Endothelial cell of umbilical vein (primary cell): ENCODE data around the gene ZNF273. TPM values are rescaled to one million over a fixed set of nuclear protein-coding genes. Genes with fewer than 3 reads are reported as not detected.

ENCODE experiments used
- BruUV-seq: library from RNA; stranded (reverse); fragments of 400-500 nt; replicated peaks from 2 replicates; lab custom pipeline; 2021; lab: Mats Ljungman, UMichigan
- CTCF ChIA-PET: fragments of 300-600, 350-600 bp; sonication (Branson Sonifier 250); formaldehyde crosslinking; loops from one replicate; lab custom pipeline; 2021; ENCODE audit warnings: antibody characterized with exemption, inconsistent platforms; lab: Charles Lee
- POLR2A ChIA-PET: fragments of 300-600, 350-600 bp; sonication (Branson Sonifier 250); formaldehyde crosslinking; loops from one replicate; lab custom pipeline; 2021; ENCODE audit warnings: antibody characterized with exemption, inconsistent platforms; lab: Charles Lee
- DNase-seq: peaks from one replicate; pipeline ENCODE4 v3.0.0-alpha.2; 2011; ENCODE audit warnings: low read depth, low spot score
- FAIRE-seq: peaks from 2 replicates; lab custom pipeline; 2011; peaks lifted over from hg19 to GRCh38; lab: Jason Lieb, UNC
- H2AFZ ChIP-seq: 2 replicates; pipeline ENCODE4 v1.6.0; 2012; ENCODE audit warnings: low read depth, low read length, control low read depth, inconsistent platforms
- H3K27ac ChIP-seq: 2 replicates; pipeline ENCODE4 v1.5.1; 2011; ENCODE audit warnings: low read depth, mild to moderate bottlenecking, control low read depth, low read length, moderate library complexity; ENCODE audit not compliant: insufficient read depth
- H3K27me3 ChIP-seq, 2 experiments: 2 replicates each; pipeline versions ENCODE4 v1.6.0 to v1.6.1; 2011; ENCODE audit warnings: low read length in 2 of 2, mixed read lengths in 1 of 2; ENCODE audit not compliant: control insufficient read depth in 2 of 2, insufficient read depth in 2 of 2
- H3K36me3 ChIP-seq, 2 experiments: 2 replicates in 1 of 2; 3 replicates in 1 of 2; pipeline ENCODE4 v1.5.1; 2011; ENCODE audit warnings: low read length in 2 of 2, mild to moderate bottlenecking in 1 of 2, moderate library complexity in 1 of 2; ENCODE audit not compliant: control insufficient read depth in 2 of 2, insufficient read depth in 2 of 2; ENCODE audit errors: extremely low read depth in 1 of 2
- H3K4me1 ChIP-seq: 3 replicates; pipeline ENCODE4 v1.5.1; 2011; ENCODE audit warnings: mild to moderate bottlenecking, low read length; ENCODE audit not compliant: control insufficient read depth, insufficient read depth; ENCODE audit errors: extremely low read depth
- H3K4me2 ChIP-seq: 2 replicates; pipeline ENCODE4 v1.6.1; 2011; ENCODE audit warnings: low read length, control low read depth, mixed read lengths; ENCODE audit not compliant: insufficient read depth
- H3K4me3 ChIP-seq, 3 experiments: fragments of 200-600 bp in 1 of 3; sonication (generic), shearing (Covaris generic) in 1 of 3; replicated peaks in 1 of 3; 2 replicates each; pipeline ENCODE4 v1.5.1; 2011 to 2016; ENCODE audit warnings: control low read depth in 3 of 3, low read length in 3 of 3, mild to moderate bottlenecking in 2 of 3, inconsistent platforms in 1 of 3, low read depth in 1 of 3, moderate library complexity in 1 of 3; ENCODE audit not compliant: insufficient read depth in 1 of 3
- H3K79me2 ChIP-seq: 2 replicates; pipeline ENCODE4 v1.6.0; 2012; ENCODE audit warnings: low read length, inconsistent platforms; ENCODE audit not compliant: control insufficient read depth, insufficient read depth
- H3K9ac ChIP-seq: replicated peaks from 2 replicates; pipeline ENCODE3; 2011; ENCODE audit warnings: low read length, control low read depth; ENCODE audit not compliant: insufficient read depth; ENCODE audit errors: extremely low read depth
- H3K9me1 ChIP-seq: replicated peaks from 3 replicates; pipeline ENCODE4 v1.6.0; 2011; ENCODE audit warnings: mild to moderate bottlenecking, low read length; ENCODE audit not compliant: control insufficient read depth, insufficient read depth; ENCODE audit errors: extremely low read depth
- H3K9me3 ChIP-seq: replicated peaks from 2 replicates; pipeline ENCODE4 v1.5.1; 2012; ENCODE audit warnings: low read length, inconsistent platforms; ENCODE audit not compliant: control insufficient read depth, insufficient read depth
- H4K20me1 ChIP-seq: replicated peaks from 2 replicates; pipeline ENCODE3; 2011; ENCODE audit warnings: mild to moderate bottlenecking, low read length; ENCODE audit not compliant: control insufficient read depth, insufficient read depth; ENCODE audit errors: extremely low read depth
- CTCF ChIP-seq, 2 donors: IDR thresholded peaks; 1 replicate in 1 of 2; 2 replicates in 1 of 2; pipeline ENCODE4 v1.5.1; 2011; ENCODE audit warnings: low read length in 2 of 2, mild to moderate bottlenecking in 2 of 2, moderate library complexity in 2 of 2, control low read depth in 1 of 2, inconsistent platforms in 1 of 2, low read depth in 1 of 2; ENCODE audit not compliant: insufficient read depth in 1 of 2; ENCODE audit errors: extremely low read depth in 1 of 2
- EZH2 ChIP-seq: IDR thresholded peaks from 2 replicates; pipeline ENCODE4 v1.6.1; 2012; ENCODE audit warnings: borderline replicate concordance, low read depth, mild to moderate bottlenecking, moderate library complexity, low read length, inconsistent platforms; ENCODE audit not compliant: severe bottlenecking
- FOS ChIP-seq: IDR thresholded peaks from 2 replicates; pipeline ENCODE4 v1.6.1; 2011; ENCODE audit warnings: mild to moderate bottlenecking, low read length, moderate library complexity, borderline replicate concordance; ENCODE audit not compliant: insufficient read depth
- GATA2 ChIP-seq: IDR thresholded peaks from 2 replicates; pipeline ENCODE4 v1.7.0; 2011; ENCODE audit warnings: low read depth, mild to moderate bottlenecking, moderate library complexity, mixed read lengths, low read length; ENCODE audit not compliant: insufficient read length, insufficient read depth
- JUN ChIP-seq: IDR thresholded peaks from 2 replicates; pipeline ENCODE4 v1.6.1; 2011; ENCODE audit warnings: borderline replicate concordance, low read depth; ENCODE audit not compliant: insufficient read length, insufficient read depth
- MAX ChIP-seq: IDR thresholded peaks from 2 replicates; pipeline ENCODE4 v1.6.1; 2011; ENCODE audit not compliant: insufficient read depth, insufficient read length
- MYC ChIP-seq: IDR thresholded peaks from one replicate; pipeline ENCODE4 v1.6.1; 2011; ENCODE audit warnings: mild to moderate bottlenecking, low read depth, low read length
- POLR2A ChIP-seq: IDR thresholded peaks from 2 replicates; pipeline ENCODE4 v1.6.1; 2012; ENCODE audit warnings: low read depth, mild to moderate bottlenecking, control low read depth, low read length
- POLR2AphosphoS5 ChIP-seq: IDR thresholded peaks from 2 replicates; pipeline ENCODE4 v1.6.1; 2012; ENCODE audit warnings: low read depth, mild to moderate bottlenecking, control low read depth, low read length, moderate library complexity; ENCODE audit not compliant: insufficient read depth
- dilution Hi-C: fragments of 300-500 bp; cut with MboI; formaldehyde crosslinking; loops from one replicate; pipeline ENCODE4 v1.15.0; 2019; ENCODE audit warnings: low sequenced_read_pairs; ENCODE audit not compliant: extremely low pct_ligation_motif_present
- intact Hi-C: fragments of 100-400 bp; cut with micrococcal nuclease; formaldehyde crosslinking; loops from one replicate; pipeline ENCODE4 v1.10.0; 2022
- polyA plus RNA-seq, 4 experiments: library from polyadenylated mRNA; depleted of rRNA in 3 of 4; stranded (reverse) in 3 of 4; unstranded in 1 of 4; fragments of >200 nt; gene quantifications; 2 replicates each; pipeline versions ENCODE4 v1.2.1 to v1.2.3, GENCODE V29; 2011 to 2012; ENCODE audit warnings: missing spikeins in 1 of 4
- total RNA-seq: library from RNA; stranded (reverse); gene quantifications from 2 replicates; pipeline ENCODE4 v1.2.3, GENCODE V29; 2021

Gene ZNF273
- total and polyA plus RNA-seq, 2 donors (not counting 3 experiments of a cell fraction or from before 2014, with no cell fraction given) = 1.4 to 4.1 TPM

GRCh38 chr7:64888901-64889685, 14.0 kb upstream of the ZNF273 start:
- TF ChIP-seq EZH2 (peak; percentile 77), GATA2 (no peak)
- CTCF ChIA-PET = interaction anchor here (0.7 kb wide), 1 partner anchor 15 kb away, joined by 3 read pairs; no protein-coding TSS in a partner anchor
- H3K9ac ChIP-seq = no peak overlapping the region
- peak overlapping the region in 1 of 3 experiments; percentile 3 for H3K4me3 ChIP-seq
- H3K9me1 ChIP-seq = no peaks in the 10 kb centered on the region
- H3K9me3 ChIP-seq = no peaks in the 10 kb centered on the region
- FAIRE-seq (no peak), DNase-seq (peak; percentile 8)
- no TSS peak for BruUV-seq
- dilution Hi-C loops = no loop called here
- POLR2A ChIA-PET = no interaction called here
- H3K27ac ChIP-seq = no peak overlapping the region
- H3K4me2 ChIP-seq = peak overlapping the region; percentile 35
- H3K36me3 ChIP-seq = no peaks in the 10 kb centered on the region
- peaks cover 23 to 29% of the 10 kb centered on the region in 2 experiments for H3K27me3 ChIP-seq
- no peaks in the 10 kb centered on the region for H3K4me1 ChIP-seq
- no peaks in the 10 kb centered on the region for H3K79me2 ChIP-seq
- intact Hi-C loops = no loop called here
- no peaks in the 10 kb centered on the region for H4K20me1 ChIP-seq
- peak overlapping the region; percentile 57 for H2AFZ ChIP-seq

- TF ChIP-seq MYC = no peak
- TF ChIP-seq MAX = no peak
- no peak for TF ChIP-seq POLR2A
- TF ChIP-seq JUN = no peak
- TF ChIP-seq FOS = no peak
- TF ChIP-seq POLR2AphosphoS5 = no peak
- no peak for TF ChIP-seq EZH2
- TF ChIP-seq CTCF (IDR thresholded peaks at IDR 0.05; ENCODE audit: extremely low read depth in 1 of 2, insufficient read depth in 1 of 2, low read depth in 1 of 2, low read length in 2 of 2) = no peak
- no peak for TF ChIP-seq GATA2
- intact Hi-C loops (no loop called here), dilution Hi-C loops (no loop called here)
- no peak overlapping the region for H3K9ac ChIP-seq
- no peaks in the 10 kb centered on the region for H3K79me2 ChIP-seq
- CTCF ChIA-PET = no interaction called here
- BruUV-seq = no TSS peak
- H3K36me3 ChIP-seq = no peaks in the 10 kb centered on the region
- no peaks in the 10 kb centered on the region for H3K4me1 ChIP-seq
- no peak overlapping the region for H3K27ac ChIP-seq
- no peaks in the 10 kb centered on the region for H3K9me3 ChIP-seq
- no peak for FAIRE-seq
- no peak overlapping the region for H3K4me3 ChIP-seq
- H3K4me2 ChIP-seq = no peak overlapping the region
- H3K9me1 ChIP-seq = no peaks in the 10 kb centered on the region
- no peaks in the 10 kb centered on the region for H4K20me1 ChIP-seq
- no peak for DNase-seq
- no peak overlapping the region for H2AFZ ChIP-seq
- POLR2A ChIA-PET = no interaction called here
- peaks cover 23 to 29% of the 10 kb centered on the region in 2 experiments for H3K27me3 ChIP-seq
Observed at GRCh38 chr7:64889686-64890162, 13.3 kb upstream of the ZNF273 start.
